Thyroid gland (tissue), 4 donors: ENCODE results near the gene C22orf31.

ENCODE experiments used
- POLR2A ChIP-seq, 2 donors: fragments of 450-650 bp; IDR thresholded peaks; one replicate each; pipeline ENCODE4 v1.6.1; 2017; ENCODE audit warnings: antibody characterized with exemption in 2 of 2, mild to moderate bottlenecking in 2 of 2, moderate library complexity in 1 of 2
- TF ChIP-seq, protein P1 (sequence below), 6 experiments: fragments of 200-600 bp in 3 of 6; fragments of 450-650 bp in 3 of 6; sonication (generic) in 3 of 6; IDR thresholded peaks; one replicate each; pipeline ENCODE4 v1.5.1; 2016 to 2019; ENCODE audit warnings: antibody characterized with exemption in 6 of 6, mild to moderate bottlenecking in 2 of 6, inconsistent platforms in 1 of 6, moderate library complexity in 1 of 6

GRCh38 chr22:29074276-29074772 is 12.7 kb upstream of the C22orf31 start:
- TF ChIP-seq POLR2A (IDR thresholded peaks at IDR 0.05), result no peak
- TF ChIP-seq, protein P1, sequence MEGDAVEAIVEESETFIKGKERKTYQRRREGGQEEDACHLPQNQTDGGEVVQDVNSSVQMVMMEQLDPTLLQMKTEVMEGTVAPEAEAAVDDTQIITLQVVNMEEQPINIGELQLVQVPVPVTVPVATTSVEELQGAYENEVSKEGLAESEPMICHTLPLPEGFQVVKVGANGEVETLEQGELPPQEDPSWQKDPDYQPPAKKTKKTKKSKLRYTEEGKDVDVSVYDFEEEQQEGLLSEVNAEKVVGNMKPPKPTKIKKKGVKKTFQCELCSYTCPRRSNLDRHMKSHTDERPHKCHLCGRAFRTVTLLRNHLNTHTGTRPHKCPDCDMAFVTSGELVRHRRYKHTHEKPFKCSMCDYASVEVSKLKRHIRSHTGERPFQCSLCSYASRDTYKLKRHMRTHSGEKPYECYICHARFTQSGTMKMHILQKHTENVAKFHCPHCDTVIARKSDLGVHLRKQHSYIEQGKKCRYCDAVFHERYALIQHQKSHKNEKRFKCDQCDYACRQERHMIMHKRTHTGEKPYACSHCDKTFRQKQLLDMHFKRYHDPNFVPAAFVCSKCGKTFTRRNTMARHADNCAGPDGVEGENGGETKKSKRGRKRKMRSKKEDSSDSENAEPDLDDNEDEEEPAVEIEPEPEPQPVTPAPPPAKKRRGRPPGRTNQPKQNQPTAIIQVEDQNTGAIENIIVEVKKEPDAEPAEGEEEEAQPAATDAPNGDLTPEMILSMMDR (IDR thresholded peaks at IDR 0.05), result no peak
